Hepatocyte (in vitro differentiated cells): ENCODE results near the gene SNCAIP. TPM values are rescaled to one million over a fixed set of nuclear protein-coding genes. Genes with fewer than 3 reads are reported as not detected.

Experiments
- DNase-seq: peaks from one replicate; pipeline ENCODE4 v3.0.0-alpha.2; 2016; ENCODE audit warnings: low spot score
- H2AFZ ChIP-seq: fragments of 200-600 bp; sonication (generic); 2 replicates; pipeline ENCODE4 v1.6.0; 2016; ENCODE audit warnings: antibody characterized with exemption, mild to moderate bottlenecking
- H3K27ac ChIP-seq: fragments of 200-600 bp; sonication (generic); 2 replicates; pipeline ENCODE4 v1.5.1; 2016; ENCODE audit warnings: mild to moderate bottlenecking
- H3K27me3 ChIP-seq: fragments of 200-600 bp; sonication (generic); 2 replicates; pipeline ENCODE4 v1.6.1; 2016
- H3K36me3 ChIP-seq: fragments of 200-600 bp; sonication (generic); replicated peaks from 2 replicates; pipeline ENCODE4 v1.5.1; 2016; ENCODE audit warnings: low read depth; ENCODE audit not compliant: insufficient read depth
- H3K4me1 ChIP-seq: fragments of 200-600 bp; sonication (generic); 2 replicates; pipeline ENCODE4 v1.5.1; 2016; ENCODE audit warnings: mild to moderate bottlenecking, moderate library complexity; ENCODE audit not compliant: insufficient read depth
- H3K4me2 ChIP-seq: fragments of 200-600 bp; sonication (generic); 2 replicates; pipeline ENCODE4 v1.6.0; 2016
- H3K4me3 ChIP-seq: fragments of 200-600 bp; sonication (generic); 2 replicates; pipeline ENCODE4 v1.5.1; 2016; ENCODE audit warnings: mild to moderate bottlenecking
- H3K79me2 ChIP-seq: fragments of 200-600 bp; sonication (generic); 2 replicates; pipeline ENCODE4 v1.6.0; 2017; ENCODE audit warnings: mild to moderate bottlenecking
- H3K9me2 ChIP-seq: fragments of 200-600 bp; sonication (generic); replicated peaks from 2 replicates; pipeline ENCODE4 v1.6.0; 2017; ENCODE audit warnings: mild to moderate bottlenecking; ENCODE audit not compliant: insufficient read depth
- H3K9me3 ChIP-seq: fragments of 200-600 bp; sonication (generic); 2 replicates; pipeline ENCODE4 v1.5.1; 2016; ENCODE audit warnings: low read depth, mild to moderate bottlenecking
- H4K20me1 ChIP-seq: fragments of 200-600 bp; sonication (generic); 2 replicates; pipeline ENCODE4 v1.6.0; 2016; ENCODE audit warnings: mild to moderate bottlenecking; ENCODE audit not compliant: insufficient read depth, poor library complexity, severe bottlenecking
- CTCF ChIP-seq: fragments of 200-600 bp; sonication (generic); IDR thresholded peaks from 2 replicates; pipeline ENCODE4 v1.5.1; 2016; ENCODE audit warnings: antibody characterized with exemption, mild to moderate bottlenecking; ENCODE audit not compliant: poor library complexity
- EZH2 ChIP-seq: fragments of 200-600 bp; sonication (generic); IDR thresholded peaks from 2 replicates; pipeline ENCODE4 v1.6.1; 2016; ENCODE audit warnings: antibody characterized with exemption, mild to moderate bottlenecking, borderline replicate concordance
- EZH2phosphoT487 ChIP-seq: fragments of 200-600 bp; sonication (generic); IDR thresholded peaks from one replicate; pipeline ENCODE4 v1.6.1; 2018; ENCODE audit warnings: antibody characterized with exemption, mild to moderate bottlenecking, low read depth, moderate library complexity; ENCODE audit not compliant: unreplicated experiment, severe bottlenecking
- WGBS: methylation state at CpG from one replicate; pipeline ENCODE4 v1.1.6; 2016; ENCODE audit warnings: low lambda C conversion rate; ENCODE audit errors: missing lambda C conversion rate; 5-methylcytosine and 5-hydroxymethylcytosine counted together
- polyA plus RNA-seq: library from polyadenylated mRNA; unstranded; fragments of >200 nt; fragmentation: Nextera tagmentation; extraction: Ambion mirVana; gene quantifications from 2 replicates; pipeline ENCODE4 v1.2.1, GENCODE V29; 2016
- total RNA-seq: library from RNA; depleted of rRNA; stranded (reverse); fragments of >200 nt; gene quantifications from 2 replicates; pipeline ENCODE4 v1.2.3, GENCODE V29; 2014

Gene SNCAIP
- total and polyA plus RNA-seq, 2 experiments from 2014 or later, result 7.1 to 19.1 TPM

- Histone ChIP-seq H3K27ac (no peak overlapping the region), H3K4me1 (peaks cover 17% of the 10 kb centered on the region), H3K9me2 (no peaks in the 10 kb centered on the region), H3K4me2 (no peak overlapping the region), H4K20me1 (no peaks in the 10 kb centered on the region), H3K4me3 (no peak overlapping the region), H3K36me3 (no peaks in the 10 kb centered on the region), H3K79me2 (no peaks in the 10 kb centered on the region), H2AFZ (no peak overlapping the region), H3K9me3 (no peaks in the 10 kb centered on the region), H3K27me3 (no peaks in the 10 kb centered on the region)
- TF ChIP-seq EZH2phosphoT487 (no peak), EZH2 (no peak)
- WGBS, result 92% methylated on average over 2 of the region's 2 CpGs
- DNase-seq, result no peak
Observed at GRCh38 chr5:122356855-122357254, 44.8 kb downstream of the SNCAIP start.

- Histone ChIP-seq H3K9me3 (no peaks in the 10 kb centered on the region), H4K20me1 (no peaks in the 10 kb centered on the region), H3K27ac (no peak overlapping the region), H3K79me2 (no peaks in the 10 kb centered on the region), H3K27me3 (no peaks in the 10 kb centered on the region), H3K36me3 (no peaks in the 10 kb centered on the region), H3K4me3 (no peak overlapping the region), H2AFZ (no peak overlapping the region), H3K9me2 (no peaks in the 10 kb centered on the region), H3K4me1 (peaks cover 10% of the 10 kb centered on the region), H3K4me2 (peak overlapping the region; percentile 6)
- DNase-seq, result no peak
- TF ChIP-seq EZH2phosphoT487, result no peak
- TF ChIP-seq CTCF, result no peak
- TF ChIP-seq EZH2, result no peak
- 30% methylated on average over 4 of the region's 4 CpGs for WGBS
Observed at GRCh38 chr5:122358372-122358979, 46.4 kb downstream of the SNCAIP start.

GRCh38 chr5:122362361-122362760, 50.3 kb downstream of the SNCAIP start:
- no peak overlapping the region for H3K4me3 ChIP-seq
- DNase-seq, result peak; percentile 13
- TF ChIP-seq EZH2phosphoT487 (no peak), EZH2 (no peak), CTCF (no peak)
- H3K9me3 ChIP-seq, result no peaks in the 10 kb centered on the region
- H4K20me1 ChIP-seq, result no peaks in the 10 kb centered on the region
- 53% methylated on average over 4 of the region's 4 CpGs for WGBS
- H3K27me3 ChIP-seq, result no peaks in the 10 kb centered on the region
- H3K36me3 ChIP-seq, result no peaks in the 10 kb centered on the region
- peaks cover 6% of the 10 kb centered on the region for H3K4me1 ChIP-seq
- H2AFZ ChIP-seq, result no peak overlapping the region
- no peak overlapping the region for H3K27ac ChIP-seq
- no peaks in the 10 kb centered on the region for H3K79me2 ChIP-seq
- H3K4me2 ChIP-seq, result no peak overlapping the region
- no peaks in the 10 kb centered on the region for H3K9me2 ChIP-seq

DNA sequence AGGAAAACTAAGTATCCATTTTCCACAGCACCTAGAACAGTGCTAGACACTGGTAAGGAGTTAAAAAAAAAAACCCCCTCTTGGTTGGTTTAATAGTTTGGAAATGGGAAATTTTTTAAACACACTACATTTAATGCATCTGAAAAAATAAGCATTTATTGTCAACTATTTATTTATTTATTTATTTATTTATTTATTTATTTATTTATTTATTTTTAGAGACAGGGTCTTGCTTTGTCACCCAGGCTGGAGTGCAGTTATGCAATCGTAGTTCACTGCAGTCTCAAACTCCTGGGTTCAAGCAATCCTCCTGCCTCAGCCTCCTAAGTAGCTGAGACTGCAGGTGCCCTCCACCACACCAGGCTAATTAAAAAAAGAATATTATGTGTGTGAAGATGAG, 51.6 kb downstream of the SNCAIP start:
- no peaks in the 10 kb centered on the region for H3K36me3 ChIP-seq
- H2AFZ ChIP-seq, result no peak overlapping the region
- no peak overlapping the region for H3K4me2 ChIP-seq
- H3K27me3 ChIP-seq, result no peaks in the 10 kb centered on the region
- DNase-seq, result no peak
- H3K4me1 ChIP-seq, result peaks cover under 1% of the 10 kb centered on the region
- H4K20me1 ChIP-seq, result no peaks in the 10 kb centered on the region
- 100% methylated on average over 1 of the region's 1 CpG for WGBS
- no peak for TF ChIP-seq EZH2phosphoT487
- TF ChIP-seq CTCF, result no peak
- TF ChIP-seq EZH2, result no peak
- no peak overlapping the region for H3K27ac ChIP-seq
- H3K79me2 ChIP-seq, result no peaks in the 10 kb centered on the region
- H3K4me3 ChIP-seq, result no peak overlapping the region
- H3K9me2 ChIP-seq, result no peaks in the 10 kb centered on the region
- no peaks in the 10 kb centered on the region for H3K9me3 ChIP-seq
